ENCODE results near the gene UBE2F. TPM values are rescaled to one million over a fixed set of nuclear protein-coding genes. Genes with fewer than 3 reads are reported as not detected.

The UBE2F gene
- total and polyA plus RNA-seq, 9 of the 15 experiments (the other 6 are each of a cell fraction or from before 2014, with no cell fraction given) = 18.1 to 88.1 (median 53.0) TPM

GRCh38 chr2:238060096-238060541 is 93.3 kb downstream of the UBE2F start (continued):
- no peak for TF ChIP-seq FOXM1 (IDR thresholded peaks at IDR 0.05; ENCODE audit: low read depth)
- 0 out of 2 replicates have a peak, but pooled peaks have one; percentile 51 for TF ChIP-seq FOXM1 (CRISPR knock-in tag; IDR thresholded peaks at IDR 0.05; ENCODE audit: low read depth)
- TF ChIP-seq SUPT5H (IDR thresholded peaks at IDR 0.05) = 0 out of 2 replicates have a peak, but pooled peaks have one; percentile 54
- TF ChIP-seq GTF2A2 (tag; IDR thresholded peaks at IDR 0.05) = no peak
- TF ChIP-seq, protein P1, sequence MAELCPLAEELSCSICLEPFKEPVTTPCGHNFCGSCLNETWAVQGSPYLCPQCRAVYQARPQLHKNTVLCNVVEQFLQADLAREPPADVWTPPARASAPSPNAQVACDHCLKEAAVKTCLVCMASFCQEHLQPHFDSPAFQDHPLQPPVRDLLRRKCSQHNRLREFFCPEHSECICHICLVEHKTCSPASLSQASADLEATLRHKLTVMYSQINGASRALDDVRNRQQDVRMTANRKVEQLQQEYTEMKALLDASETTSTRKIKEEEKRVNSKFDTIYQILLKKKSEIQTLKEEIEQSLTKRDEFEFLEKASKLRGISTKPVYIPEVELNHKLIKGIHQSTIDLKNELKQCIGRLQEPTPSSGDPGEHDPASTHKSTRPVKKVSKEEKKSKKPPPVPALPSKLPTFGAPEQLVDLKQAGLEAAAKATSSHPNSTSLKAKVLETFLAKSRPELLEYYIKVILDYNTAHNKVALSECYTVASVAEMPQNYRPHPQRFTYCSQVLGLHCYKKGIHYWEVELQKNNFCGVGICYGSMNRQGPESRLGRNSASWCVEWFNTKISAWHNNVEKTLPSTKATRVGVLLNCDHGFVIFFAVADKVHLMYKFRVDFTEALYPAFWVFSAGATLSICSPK (IDR thresholded peaks at IDR 0.05; ENCODE audit: borderline replicate concordance) = no peak
- TF ChIP-seq SMARCE1 (IDR thresholded peaks at IDR 0.05) = 0 out of 2 replicates have a peak, but pooled peaks have one; percentile 36
- peak; percentile 34; the same call in 1 of the 2 replicates for TF ChIP-seq ZNF592 (IDR thresholded peaks at IDR 0.05)
- TF ChIP-seq FOXK2 (conservative IDR thresholded peaks at IDR 0.05 in 1 of 2, IDR thresholded peaks at IDR 0.05 in 1 of 2; ENCODE audit: low read depth in 2 of 2) = 0 out of 4 replicates have a peak, but pooled peaks of 1 of the 2 experiments have one; percentile 19
- TF ChIP-seq, protein P2, sequence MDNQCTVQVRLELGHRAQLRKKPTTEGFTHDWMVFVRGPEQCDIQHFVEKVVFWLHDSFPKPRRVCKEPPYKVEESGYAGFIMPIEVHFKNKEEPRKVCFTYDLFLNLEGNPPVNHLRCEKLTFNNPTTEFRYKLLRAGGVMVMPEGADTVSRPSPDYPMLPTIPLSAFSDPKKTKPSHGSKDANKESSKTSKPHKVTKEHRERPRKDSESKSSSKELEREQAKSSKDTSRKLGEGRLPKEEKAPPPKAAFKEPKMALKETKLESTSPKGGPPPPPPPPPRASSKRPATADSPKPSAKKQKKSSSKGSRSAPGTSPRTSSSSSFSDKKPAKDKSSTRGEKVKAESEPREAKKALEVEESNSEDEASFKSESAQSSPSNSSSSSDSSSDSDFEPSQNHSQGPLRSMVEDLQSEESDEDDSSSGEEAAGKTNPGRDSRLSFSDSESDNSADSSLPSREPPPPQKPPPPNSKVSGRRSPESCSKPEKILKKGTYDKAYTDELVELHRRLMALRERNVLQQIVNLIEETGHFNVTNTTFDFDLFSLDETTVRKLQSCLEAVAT (IDR thresholded peaks at IDR 0.05) = peak in 1 of 2 experiments; percentile 51; a peak in 1 of 4 replicates
- 0 out of 2 replicates have a peak, but pooled peaks have one; percentile 55 for TF ChIP-seq KLF13 (tag; IDR thresholded peaks at IDR 0.05; ENCODE audit: borderline replicate concordance, low read depth)
- TF ChIP-seq ATF1 (CRISPR knock-in tag; IDR thresholded peaks at IDR 0.05) = no peak
- no peak for TF ChIP-seq ATF1 (tag; IDR thresholded peaks at IDR 0.05)
- TF ChIP-seq ZNF263 (CRISPR knock-in tag; IDR thresholded peaks at IDR 0.05; ENCODE audit: borderline replicate concordance) = 0 out of 2 replicates have a peak, but pooled peaks have one; percentile 32
- TF ChIP-seq TSC22D4 (tag; IDR thresholded peaks at IDR 0.05) = no peak
- peak; percentile 52; the same call in 1 of the 2 replicates for TF ChIP-seq NFRKB (IDR thresholded peaks at IDR 0.05; ENCODE audit: low read depth)
- no peak for TF ChIP-seq JUND (IDR thresholded peaks at IDR 0.05; ENCODE audit: borderline replicate concordance, low read depth, low read length)
- TF ChIP-seq JUND (tag; IDR thresholded peaks at IDR 0.05; ENCODE audit: borderline replicate concordance, low read depth, low read length) = 0 out of 3 replicates have a peak, but pooled peaks have one; percentile 14
- TF ChIP-seq, protein P3, sequence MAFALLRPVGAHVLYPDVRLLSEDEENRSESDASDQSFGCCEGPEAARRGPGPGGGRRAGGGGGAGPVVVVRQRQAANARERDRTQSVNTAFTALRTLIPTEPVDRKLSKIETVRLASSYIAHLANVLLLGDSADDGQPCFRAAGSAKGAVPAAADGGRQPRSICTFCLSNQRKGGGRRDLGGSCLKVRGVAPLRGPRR (CRISPR knock-in tag; IDR thresholded peaks at IDR 0.05) = no peak
- TF ChIP-seq RB1 (IDR thresholded peaks at IDR 0.05; ENCODE audit: low read depth) = no peak
- TF ChIP-seq RCOR1 (IDR thresholded peaks at IDR 0.05; ENCODE audit: borderline replicate concordance in 1 of 2, low read depth in 2 of 2, low read length in 2 of 2) = no peak

All from K562 (cell line).